NB4 (cell line): ENCODE measurements around the gene ACOX3.

Experiments
- POLR2A ChIP-seq: IDR thresholded peaks from 2 replicates; pipeline ENCODE4 v1.6.1; 2011; ENCODE audit warnings: mild to moderate bottlenecking; ENCODE audit not compliant: insufficient read length; ENCODE audit errors: extremely low read depth
- TF ChIP-seq, protein P1 (sequence below): IDR thresholded peaks from one replicate; pipeline ENCODE4 v1.5.1; 2012; ENCODE audit warnings: low read depth, low read length
- TF ChIP-seq, protein P2 (sequence below): IDR thresholded peaks from 2 replicates; pipeline ENCODE4 v1.6.1; 2011; ENCODE audit warnings: low read depth, low read length

DNA sequence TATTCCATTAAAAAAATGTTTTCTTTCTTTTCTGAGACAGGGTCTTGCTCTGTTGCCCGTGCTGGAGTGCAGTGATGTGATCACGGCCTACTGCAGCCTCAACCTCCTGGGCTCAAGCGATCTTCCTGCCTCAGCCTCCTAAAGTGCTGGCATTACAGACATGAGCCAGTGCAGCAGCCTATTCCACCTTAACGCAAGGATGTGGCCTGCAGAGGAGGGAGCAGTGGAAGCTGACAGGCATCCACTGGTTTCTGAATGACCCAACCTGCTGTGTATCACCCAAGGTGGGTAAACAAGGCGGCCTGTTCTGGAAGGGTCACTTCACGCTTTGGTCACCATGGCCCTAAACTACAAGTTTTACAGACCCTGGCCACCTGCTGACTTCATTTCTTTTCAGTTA lies 60.8 kb downstream of the ACOX3 start:
- TF ChIP-seq, protein P1, sequence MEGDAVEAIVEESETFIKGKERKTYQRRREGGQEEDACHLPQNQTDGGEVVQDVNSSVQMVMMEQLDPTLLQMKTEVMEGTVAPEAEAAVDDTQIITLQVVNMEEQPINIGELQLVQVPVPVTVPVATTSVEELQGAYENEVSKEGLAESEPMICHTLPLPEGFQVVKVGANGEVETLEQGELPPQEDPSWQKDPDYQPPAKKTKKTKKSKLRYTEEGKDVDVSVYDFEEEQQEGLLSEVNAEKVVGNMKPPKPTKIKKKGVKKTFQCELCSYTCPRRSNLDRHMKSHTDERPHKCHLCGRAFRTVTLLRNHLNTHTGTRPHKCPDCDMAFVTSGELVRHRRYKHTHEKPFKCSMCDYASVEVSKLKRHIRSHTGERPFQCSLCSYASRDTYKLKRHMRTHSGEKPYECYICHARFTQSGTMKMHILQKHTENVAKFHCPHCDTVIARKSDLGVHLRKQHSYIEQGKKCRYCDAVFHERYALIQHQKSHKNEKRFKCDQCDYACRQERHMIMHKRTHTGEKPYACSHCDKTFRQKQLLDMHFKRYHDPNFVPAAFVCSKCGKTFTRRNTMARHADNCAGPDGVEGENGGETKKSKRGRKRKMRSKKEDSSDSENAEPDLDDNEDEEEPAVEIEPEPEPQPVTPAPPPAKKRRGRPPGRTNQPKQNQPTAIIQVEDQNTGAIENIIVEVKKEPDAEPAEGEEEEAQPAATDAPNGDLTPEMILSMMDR: no peak
- TF ChIP-seq POLR2A: no peak
- TF ChIP-seq, protein P2, sequence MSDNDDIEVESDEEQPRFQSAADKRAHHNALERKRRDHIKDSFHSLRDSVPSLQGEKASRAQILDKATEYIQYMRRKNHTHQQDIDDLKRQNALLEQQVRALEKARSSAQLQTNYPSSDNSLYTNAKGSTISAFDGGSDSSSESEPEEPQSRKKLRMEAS: no peak
